GM12874 (cell line): Measurements from ENCODE around the gene HDC.

Experiments used
- TF ChIP-seq, protein P1 (sequence below): IDR thresholded peaks from 2 replicates; pipeline ENCODE4 v1.5.1; 2011; ENCODE audit warnings: low read depth, mild to moderate bottlenecking, control low read depth, low read length, moderate library complexity; ENCODE audit not compliant: insufficient read depth

Gene HDC

DNA sequence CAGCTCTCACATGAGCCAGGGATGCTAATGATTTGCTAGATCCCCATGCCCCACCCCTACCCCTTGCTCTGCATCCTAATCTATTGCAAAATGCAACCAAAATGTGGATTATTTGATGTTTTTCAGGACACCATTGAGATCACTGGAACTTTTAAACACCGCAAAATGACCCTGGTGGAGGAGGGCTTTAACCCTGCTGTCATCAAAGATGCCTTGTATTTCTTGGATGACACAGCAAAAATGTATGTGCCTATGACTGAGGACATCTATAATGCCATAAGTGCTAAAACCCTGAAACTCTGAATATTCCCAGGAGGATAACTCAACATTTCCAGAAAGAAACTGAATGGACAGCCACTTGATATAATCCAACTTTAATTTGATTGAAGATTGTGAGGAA, 29.7 kb downstream of the HDC start:
- TF ChIP-seq, protein P1, sequence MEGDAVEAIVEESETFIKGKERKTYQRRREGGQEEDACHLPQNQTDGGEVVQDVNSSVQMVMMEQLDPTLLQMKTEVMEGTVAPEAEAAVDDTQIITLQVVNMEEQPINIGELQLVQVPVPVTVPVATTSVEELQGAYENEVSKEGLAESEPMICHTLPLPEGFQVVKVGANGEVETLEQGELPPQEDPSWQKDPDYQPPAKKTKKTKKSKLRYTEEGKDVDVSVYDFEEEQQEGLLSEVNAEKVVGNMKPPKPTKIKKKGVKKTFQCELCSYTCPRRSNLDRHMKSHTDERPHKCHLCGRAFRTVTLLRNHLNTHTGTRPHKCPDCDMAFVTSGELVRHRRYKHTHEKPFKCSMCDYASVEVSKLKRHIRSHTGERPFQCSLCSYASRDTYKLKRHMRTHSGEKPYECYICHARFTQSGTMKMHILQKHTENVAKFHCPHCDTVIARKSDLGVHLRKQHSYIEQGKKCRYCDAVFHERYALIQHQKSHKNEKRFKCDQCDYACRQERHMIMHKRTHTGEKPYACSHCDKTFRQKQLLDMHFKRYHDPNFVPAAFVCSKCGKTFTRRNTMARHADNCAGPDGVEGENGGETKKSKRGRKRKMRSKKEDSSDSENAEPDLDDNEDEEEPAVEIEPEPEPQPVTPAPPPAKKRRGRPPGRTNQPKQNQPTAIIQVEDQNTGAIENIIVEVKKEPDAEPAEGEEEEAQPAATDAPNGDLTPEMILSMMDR = no peak

DNA sequence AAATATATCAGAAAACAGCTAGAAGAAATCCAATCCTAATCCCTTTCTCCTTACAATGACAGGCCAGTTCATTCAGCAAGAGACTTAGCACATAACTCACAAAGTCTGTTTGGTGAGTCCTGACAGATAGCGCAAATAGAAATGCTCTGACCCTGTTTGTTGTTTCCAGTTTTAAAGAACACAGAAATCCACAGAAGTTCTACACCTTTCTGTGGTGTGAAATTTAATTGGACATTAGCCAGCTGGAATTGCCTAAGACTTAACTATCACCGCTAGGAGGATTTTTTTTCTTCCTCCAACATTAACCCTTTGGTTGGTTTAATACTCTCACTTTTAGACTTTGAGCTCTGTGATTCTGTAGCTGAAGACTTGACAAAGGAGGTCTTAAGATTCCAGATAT, 30.8 kb downstream of the HDC start:
- TF ChIP-seq, protein P1 = no peak

DNA sequence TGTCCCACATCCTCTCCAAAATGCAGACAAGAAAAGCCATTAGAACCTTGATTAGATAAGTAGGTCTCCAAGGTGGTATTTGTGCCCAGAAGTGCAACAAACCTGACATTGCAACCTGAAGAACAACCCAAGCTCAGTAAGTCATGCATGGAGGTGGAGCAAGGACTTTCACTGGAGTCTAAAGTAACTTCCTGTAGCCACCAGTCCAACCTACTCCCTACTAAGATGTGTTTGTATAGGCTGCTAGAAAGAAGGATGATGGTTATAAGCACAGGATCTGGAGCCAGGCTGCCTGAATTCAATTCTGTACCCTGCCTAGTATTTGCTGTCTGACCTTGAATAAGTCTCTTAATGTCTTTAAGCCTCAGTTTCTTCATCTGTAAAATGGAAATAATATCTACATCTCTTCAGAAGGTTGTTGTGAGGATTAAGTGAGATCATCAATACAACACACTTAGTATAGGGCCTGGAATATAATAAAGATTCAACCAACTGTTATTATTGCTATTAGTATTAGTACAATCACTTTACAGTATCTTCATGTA, 32.3 kb downstream of the HDC start:
- TF ChIP-seq, protein P1 = no peak

DNA sequence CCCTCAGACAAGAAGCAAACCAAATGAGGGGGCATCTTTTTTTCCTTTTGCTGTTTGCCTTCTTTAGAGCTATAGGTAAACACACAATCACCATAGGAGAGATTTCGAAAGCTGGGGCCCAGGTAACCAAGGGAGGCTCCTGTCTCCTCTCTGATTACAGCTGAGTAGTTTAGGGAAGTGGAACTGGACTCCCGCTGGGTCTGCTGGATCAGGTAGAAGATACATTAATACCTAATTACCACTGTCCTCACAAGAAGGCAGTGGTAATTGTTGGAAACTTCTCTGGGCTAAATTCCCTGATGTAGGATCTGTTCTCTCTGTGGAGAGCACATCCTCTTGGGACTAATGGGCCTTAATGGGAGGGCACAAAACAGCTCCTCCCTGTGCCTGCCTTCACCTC, 32.7 kb downstream of the HDC start:
- TF ChIP-seq, protein P1 = no peak

DNA sequence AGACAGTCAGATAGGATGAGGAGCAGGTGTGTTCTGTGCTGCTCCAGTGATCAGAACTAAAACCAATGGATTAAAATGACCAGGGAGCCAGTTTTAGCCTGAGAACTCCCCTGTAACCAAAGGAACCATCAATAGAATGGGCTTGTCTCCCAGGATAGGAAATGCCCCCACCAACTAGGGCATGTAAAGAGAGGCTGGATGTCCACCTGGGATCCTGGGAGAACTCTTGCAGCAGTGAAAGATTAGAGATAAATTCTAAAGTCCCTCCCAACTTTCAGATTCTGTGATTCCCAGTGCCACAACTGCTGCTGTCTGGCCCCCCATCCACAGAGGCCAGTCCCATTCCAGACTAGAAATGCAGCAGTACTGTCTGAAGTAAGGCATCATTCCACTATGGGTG, 33.8 kb downstream of the HDC start:
- TF ChIP-seq, protein P1 = no peak

DNA sequence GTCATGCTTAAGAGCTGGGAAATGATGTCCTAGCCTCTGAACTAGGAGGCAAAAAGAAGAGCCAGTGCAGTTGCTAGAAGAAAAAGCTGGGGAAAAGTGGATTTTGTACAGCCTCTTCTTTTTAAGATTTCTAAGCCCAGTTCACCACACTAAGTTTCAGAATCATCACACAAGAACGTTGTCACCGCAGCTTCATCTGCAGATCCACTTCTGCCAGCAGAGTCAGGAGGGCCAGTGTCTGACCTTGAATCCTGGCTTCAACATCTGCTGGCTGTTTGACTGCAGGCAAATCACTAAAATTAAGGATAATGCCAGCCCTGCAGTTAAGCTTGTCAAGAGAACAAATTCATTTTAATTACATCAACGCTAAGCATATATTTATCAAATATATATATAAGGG, 36.2 kb downstream of the HDC start:
- TF ChIP-seq, protein P1 = no peak

DNA sequence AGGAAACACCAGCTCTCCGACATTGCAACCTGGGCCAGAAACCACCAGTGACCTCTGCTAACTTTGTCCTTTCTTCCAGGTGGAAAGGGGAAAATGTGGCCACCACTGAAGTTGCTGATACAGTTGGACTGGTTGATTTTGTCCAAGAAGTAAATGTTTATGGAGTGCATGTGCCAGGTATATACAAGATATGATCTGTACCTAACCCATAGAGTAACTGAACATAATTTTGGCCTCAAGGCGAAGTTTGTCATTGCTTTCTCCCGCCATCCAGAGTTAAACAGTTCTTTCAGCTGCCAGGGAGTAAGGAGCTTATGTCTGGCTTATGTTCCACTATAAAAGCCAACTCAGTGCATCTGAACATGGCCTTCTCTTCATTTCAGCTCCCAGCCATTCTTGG, 36.7 kb downstream of the HDC start:
- TF ChIP-seq, protein P1 = no peak
